Frontal cortex (tissue), 4 donors: ENCODE measurements around the gene TBP. TPM values are rescaled to one million over a fixed set of nuclear protein-coding genes. Genes with fewer than 3 reads are reported as not detected.
"Not testable (repeated sequence)": the region's sequence is repeated elsewhere in the genome, so short reads cannot be mapped to it uniquely, and the experiment has no call there.

Experiments used
- DNase-seq, 2 donors: peaks; one replicate each; pipeline ENCODE4 v3.0.0; 2012; ENCODE audit warnings: low spot score in 2 of 2
- FAIRE-seq: peaks from 2 replicates; lab custom pipeline; 2012; peaks lifted over from hg19 to GRCh38; lab: Jason Lieb, UNC
- total RNA-seq: library from RNA; depleted of rRNA; stranded (reverse); fragments of >200 nt; gene quantifications from one replicate; pipeline ENCODE4 v1.2.3, GENCODE V29; 2014
- donor health status: control.
- donor health status: control.
- donor health status: control.

The TBP gene
- total RNA-seq: 15.5 TPM

DNA sequence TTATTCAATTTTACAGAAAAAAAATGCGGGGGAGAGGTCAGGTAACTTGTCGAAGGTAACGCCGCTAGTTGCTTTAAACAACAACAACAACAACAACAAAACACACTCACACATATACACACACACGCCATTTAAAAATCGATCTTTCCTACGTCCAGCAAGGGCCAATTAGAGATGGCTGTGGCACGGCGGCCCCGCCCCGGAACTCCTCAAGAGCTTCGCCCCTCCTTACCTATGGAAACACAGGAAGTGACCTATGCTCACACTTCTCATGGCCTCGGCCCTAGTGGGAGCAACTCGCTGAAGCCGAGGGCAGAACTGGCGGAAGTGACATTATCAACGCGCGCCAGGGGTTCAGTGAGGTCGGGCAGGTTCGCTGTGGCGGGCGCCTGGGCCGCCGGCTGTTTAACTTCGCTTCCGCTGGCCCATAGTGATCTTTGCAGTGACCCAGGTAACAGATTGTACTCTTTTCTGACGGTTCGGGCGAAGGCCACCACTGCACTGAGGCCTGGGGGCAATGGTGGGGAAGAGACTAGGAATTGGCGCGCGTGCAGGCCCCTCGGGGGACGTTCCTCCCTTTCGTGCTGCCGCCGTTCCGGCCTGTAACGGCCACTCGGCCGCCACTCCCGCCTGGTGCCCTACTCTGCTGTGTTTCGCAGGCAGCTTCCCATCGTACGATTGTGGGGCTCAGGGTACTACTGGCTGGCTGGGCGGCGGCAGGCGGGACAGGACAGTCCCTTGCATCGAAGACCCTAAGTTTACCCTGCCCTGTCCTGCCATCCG is at the start of gene TBP:
TBP (plus strand) TSS at position 357 of the 783 bp plus-strand sequence. CDS start 2,661 bp downstream, outside the sequence.
- peak; percentile 78 for FAIRE-seq
- peak; percentile 74 to 88 for DNase-seq

DNA sequence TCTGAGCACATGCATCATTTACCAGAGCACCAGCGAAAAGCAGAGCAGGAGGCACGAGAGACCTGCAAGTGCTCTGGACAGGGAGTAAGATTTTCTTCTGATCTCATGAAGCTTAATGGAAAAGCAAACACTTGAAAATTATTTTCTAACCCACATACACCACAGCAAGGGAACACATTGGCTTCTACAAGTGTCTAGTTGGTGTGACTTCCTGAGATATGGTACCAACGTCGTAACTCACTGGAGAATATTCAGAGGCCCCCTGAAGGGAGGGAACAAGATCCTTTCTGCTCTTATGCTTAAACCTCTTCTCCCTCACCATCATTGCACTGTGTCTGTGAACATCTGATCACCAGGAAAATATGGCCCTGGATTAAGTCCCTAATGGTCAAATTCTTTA is 49.7 kb upstream of the TBP start:
- DNase-seq (no peak), FAIRE-seq (no peak)

DNA sequence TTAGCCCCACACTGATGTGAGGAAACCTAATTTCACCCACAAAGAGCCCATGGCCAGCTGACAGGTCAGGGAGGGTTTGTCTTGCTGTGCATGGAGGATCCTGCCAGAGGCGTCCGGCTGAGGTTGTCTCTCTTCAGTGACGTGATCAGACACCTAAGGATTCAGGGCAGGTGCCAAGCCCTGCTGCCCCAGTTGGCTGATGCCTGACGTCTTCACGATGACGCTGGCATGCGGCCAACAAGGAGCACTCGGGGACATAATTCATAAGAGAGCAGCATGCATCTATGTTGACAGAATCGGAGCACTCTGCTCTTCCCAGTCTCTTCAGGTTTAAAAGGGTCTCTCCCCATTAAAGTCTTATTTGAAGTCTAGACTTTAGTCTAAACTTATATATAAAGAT is 48.9 kb upstream of the TBP start:
- peak in 1 of 2 donors; percentile 23 for DNase-seq
- no peak for FAIRE-seq

DNA sequence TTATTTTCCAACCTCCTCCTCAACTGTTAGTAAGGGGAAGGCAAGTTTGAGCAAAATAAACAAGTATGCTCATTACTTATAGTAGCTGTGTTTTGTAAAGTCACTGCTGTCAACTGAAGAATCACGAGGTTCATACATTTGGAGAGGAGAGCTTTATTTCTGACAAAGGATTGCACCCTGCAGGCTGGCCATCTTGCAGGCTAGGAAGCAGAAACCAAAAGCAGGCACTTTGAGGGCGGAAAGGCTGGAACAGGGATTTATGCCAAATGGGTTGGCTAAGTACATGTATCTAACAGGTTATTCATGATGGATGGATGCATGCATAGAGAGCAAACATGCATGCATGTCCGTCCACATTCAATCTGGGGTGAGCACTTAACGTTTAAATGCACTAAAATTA is 47.7 kb upstream of the TBP start:
- FAIRE-seq (no peak), DNase-seq (no peak)

DNA sequence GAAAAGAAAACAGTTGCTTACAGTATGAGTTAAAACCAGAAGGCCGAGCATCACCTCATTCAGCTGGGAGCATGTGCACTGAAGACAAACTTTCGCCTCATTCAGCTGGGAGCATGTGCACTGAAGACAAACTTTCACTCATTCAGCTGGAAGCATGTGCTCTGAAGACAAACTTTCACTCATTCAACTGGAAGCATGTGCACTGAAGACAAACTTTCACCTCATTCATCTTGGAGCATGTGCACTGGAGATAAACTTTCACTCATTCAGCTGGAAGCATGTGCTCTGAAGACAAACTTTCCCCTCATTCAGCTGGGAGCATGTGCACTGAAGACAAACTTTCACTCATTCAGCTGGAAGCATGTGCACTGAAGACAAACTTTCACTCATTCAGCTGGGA is 46.4 kb upstream of the TBP start:
- DNase-seq, FAIRE-seq: not testable (repeated sequence)

DNA sequence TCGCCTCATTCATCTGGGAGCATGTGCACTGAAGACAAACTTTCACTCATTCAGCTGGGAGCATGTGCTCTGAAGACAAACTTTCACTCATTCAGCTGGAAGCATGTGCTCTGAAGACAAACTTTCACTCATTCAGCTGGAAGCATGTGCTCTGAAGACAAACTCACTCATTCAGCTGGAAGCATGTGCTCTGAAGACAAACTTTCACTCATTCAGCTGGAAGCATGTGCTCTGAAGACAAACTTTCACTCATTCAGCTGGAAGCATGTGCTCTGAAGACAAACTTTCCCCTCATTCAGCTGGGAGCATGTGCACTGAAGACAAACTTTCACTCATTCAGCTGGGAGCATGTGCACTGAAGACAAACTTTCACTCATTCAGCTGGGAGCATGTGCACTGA is 45.9 kb upstream of the TBP start:
- not testable (repeated sequence) for FAIRE-seq, DNase-seq

DNA sequence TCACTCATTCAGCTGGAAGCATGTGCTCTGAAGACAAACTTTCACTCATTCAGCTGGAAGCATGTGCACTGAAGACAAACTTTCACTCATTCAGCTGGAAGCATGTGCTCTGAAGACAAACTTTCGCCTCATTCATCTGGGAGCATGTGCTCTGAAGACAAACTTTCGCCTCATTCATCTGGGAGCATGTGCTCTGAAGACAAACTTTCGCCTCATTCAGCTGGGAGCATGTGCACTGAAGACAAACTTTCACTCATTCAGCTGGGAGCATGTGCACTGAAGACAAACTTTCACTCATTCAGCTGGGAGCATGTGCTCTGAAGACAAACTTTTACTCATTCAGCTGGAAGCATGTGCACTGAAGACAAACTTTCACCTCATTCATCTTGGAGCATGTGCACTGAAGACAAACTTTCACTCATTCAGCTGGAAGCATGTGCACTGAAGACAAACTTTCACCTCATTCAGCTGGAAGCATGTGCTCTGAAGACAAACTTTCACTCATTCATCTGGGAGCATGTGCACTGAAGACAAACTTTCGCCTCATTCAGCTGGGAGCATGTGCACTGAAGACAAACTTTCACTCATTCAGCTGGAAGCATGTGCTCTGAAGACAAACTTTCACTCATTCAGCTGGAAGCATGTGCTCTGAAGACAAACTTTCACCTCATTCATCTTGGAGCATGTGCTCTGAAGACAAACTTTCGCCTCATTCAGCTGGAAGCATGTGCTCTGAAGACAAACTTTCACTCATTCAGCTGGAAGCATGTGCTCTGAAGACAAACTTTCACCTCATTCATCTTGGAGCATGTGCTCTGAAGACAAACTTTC is 45.1 kb upstream of the TBP start:
- FAIRE-seq, DNase-seq: not testable (repeated sequence)

DNA sequence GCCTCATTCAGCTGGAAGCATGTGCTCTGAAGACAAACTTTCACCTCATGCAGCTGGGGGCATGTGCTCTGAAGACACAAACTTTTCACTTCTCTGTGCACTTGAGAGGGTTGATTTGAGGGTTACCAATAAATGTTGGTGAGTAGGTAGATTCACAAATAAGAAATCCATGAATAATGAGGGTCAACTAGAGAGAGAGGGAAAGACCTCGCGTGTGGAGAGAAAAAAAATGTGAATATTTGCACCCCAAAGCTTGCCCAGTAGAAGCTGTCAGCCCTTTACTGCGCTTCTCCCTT is 44.5 kb upstream of the TBP start:
- FAIRE-seq: no peak
- no peak for DNase-seq

DNA sequence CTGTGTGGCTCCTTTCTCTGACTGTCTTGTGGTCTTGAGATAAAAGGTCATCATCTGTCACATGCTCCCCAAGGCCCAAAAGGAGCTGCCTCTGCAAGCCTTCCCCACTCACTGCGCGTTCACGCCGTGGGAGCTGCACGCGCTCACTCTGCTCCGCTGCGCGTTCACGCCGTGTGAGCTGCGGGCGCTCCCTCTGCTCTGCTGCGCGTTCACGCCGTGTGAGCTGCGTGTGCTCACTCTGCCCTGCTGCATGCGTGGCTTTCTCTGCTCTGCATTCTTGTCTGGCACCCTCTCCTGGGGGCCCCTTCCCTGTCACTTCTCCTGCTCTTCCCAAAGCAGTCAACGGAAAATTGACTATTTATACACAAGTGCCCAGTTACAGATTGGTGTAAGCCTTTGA is 43.5 kb upstream of the TBP start:
- DNase-seq: no peak
- FAIRE-seq: no peak

DNA sequence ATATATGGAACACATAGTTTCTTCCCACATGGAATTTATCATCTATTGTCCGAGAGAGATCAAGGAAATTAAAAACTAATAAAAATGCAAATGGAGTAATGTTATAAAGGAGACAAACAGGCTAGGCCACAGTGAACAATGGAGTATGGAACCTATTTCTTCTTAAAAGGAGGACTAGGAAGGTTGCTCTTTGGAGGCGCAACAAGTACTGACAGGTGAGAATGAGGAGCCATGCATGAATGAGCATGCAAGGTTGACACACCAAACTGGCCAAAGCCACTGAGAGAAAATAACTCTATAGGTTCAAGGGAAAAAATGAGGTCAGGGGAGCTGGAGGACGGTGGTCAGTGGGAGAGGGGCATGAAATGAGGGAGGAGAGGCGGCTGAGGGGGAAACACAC is 41.9 kb upstream of the TBP start:
- FAIRE-seq (no peak), DNase-seq (no peak)

DNA sequence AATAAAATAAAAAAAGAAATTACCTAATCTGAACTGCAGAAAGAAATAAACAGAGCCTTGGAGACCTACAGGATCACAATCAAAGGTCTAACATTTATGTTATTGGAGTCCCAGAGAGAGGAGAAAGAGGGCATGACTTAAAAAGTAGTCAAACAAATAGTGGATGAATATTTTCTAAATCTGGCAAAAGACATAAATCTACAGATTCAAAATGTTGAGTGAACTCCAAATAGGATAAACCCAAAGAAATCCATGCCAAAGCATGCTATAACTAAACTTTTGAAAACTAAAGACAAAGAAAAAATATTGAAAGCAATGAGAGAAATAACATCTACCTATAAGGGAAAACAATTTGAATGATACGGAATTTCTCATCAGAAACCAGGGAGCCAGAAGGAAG is 39.3 kb upstream of the TBP start:
- DNase-seq: no peak
- no peak for FAIRE-seq

DNA sequence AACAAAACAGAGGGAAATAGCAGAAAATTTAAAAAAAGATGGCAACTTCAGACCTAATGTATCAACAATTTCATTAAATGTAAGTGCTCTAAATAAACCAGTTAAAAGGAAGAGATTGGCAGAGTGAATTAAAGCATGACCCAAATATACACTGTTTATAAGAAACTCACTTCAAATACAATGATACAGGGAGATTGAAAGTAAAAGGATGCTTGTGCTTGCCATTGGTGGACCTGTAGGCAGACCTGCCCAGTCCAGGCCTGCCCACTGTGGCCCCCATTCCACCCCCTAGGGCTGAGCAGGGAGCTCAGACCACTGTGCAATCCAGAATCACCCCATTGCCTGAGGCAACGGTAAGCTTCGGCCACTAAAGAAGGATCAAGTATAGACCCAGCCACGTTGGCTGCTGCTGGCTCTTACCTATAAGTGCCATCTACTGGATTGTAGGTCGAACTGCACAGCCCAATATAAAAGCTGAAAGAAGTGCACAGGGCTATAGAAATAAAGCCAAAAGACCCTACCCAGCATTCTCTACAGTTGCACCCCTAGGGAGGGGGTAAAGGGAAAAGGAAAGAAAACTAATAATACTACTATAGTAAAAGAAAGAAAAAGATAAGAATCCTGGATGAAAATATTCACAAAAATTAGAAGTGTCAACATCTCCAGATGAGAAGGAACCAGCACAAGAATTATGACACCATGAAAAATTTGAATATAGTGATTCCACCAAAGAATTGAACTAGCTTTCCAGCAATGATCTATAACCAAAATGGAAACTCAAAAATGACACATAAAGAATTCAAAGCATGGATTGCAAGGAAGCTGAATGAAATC is 37.2 kb upstream of the TBP start:
- no peak for DNase-seq

DNA sequence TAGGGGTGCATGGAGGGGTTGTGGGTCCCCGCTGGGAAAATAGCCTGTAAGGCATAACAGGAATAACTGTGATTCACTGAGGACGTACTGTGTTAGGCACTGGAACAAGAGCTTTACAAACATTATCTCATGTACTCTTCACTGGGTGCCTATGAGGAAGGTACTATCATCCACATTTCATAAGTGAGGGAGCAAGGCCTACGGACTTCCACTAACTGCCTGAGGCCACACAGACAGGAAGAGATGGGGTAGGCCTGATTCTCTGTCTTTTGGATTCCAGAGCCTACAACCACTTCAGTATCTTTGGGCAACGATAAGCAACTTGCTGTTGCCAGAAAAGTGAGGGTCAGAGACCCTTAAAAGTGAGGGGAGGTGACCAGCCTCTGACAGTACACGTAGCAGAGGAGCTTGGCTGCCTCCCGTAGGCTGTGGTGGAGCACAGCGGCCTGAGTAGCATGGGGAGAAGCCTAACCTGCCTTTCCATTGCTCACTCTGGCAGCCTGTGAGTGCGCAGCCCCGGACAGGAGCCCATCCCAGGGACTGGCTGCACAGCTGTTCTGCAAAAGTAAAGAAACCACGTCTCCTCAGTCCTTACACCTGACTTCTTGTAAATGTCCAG is 31.5 kb upstream of the TBP start:
- FAIRE-seq (no peak), DNase-seq (no peak)

More for the DNA sequence above, 37.2 kb upstream of the TBP start:
- no peak for FAIRE-seq

DNA sequence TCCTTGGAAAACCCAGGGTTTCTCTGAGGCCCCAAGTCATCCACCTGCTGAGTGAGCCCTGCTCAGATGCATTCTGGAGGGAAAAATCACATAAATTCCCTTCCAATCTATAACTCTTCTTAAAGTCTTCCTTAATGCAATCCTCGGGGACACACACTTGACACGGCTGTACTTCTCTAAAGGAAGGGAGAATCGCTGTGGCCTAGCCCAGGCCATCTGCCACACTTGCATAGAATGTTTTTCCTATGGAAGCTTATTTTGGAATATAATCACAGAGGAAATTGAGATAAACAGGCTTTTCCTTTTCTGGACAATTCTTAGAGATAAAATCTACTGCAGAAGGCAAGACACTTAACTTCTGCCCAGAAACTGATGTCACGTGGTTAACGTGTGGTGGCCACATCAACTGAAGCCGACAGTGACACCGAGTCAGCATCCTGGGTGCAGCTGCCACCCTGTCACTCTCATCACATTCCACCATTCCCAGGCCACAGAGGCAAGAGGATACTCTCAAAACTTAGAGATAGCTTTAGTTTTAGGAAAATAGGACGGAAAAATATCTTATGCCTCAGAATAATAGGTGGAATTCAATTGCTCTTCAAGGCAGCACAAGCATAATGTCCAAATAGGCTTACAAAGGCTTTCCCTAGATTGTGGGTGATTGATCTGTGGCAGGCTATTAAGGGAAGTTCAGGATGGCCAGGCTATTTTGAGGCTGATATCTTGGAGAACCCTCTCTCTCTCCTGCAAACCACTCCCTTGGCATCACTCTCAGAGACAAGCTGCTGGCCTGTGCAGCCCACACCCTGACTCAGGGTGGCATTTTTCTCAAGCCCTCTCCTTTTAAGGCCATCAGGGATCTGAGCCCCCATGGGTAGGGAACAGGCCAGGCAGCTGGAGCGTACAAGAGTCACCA is 30.7 kb upstream of the TBP start:
- DNase-seq: no peak
- no peak for FAIRE-seq

DNA sequence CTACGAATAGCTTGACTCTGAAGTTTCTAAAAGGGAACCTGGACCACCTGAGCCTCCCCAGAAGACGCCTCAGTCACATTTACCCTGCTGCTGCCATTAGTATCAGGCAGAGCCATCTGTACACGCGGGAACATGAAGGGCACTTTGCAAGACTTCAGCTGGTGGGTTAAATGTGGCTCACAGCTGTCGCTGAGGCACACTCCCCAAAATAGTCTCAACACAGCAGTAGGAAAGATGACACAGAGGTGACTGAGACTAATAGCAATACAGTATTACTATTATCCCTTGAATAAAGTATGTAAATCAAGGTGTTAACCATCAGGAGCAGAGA is 30.0 kb upstream of the TBP start:
- no peak for FAIRE-seq

DNA sequence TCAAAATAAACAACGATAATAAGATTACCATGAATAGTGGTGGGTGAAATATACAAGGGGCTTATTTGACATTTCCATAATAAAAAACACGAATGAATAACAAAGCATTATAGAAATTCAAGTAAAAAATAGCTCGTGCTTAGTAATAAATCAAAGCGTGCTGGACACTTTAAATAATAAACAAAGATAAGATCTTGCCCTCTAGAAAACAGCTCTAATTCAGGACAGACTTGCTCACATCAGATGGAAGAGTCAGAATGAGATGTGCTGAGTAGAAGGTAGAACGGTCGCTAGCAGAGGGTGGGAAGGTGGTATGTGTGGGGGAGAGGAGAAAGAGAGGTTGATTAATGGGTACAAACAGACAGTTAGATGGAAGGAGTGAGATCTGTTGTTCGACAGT is 28.4 kb upstream of the TBP start:
- DNase-seq (no peak), FAIRE-seq (no peak)

More for the DNA sequence above, 30.0 kb upstream of the TBP start:
- DNase-seq: no peak

DNA sequence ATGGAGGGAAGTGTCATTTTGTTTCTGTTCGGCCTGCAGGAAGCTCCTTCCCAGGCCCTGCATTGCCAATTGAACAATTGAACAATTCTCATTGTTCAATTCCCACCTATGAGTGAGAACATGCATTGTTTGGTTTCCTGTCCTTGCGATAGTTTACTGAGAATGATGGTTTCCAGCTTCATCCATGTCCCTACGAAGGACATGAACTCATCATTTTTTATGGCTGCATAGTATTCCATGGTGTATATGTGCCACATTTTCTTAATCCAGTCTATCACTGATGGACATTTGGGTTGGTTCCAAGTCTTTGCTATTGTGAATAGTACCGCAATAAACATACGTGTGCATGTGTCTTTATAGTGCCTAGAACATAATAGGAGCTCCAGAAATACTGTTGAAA is 26.2 kb upstream of the TBP start:
- not testable (repeated sequence) for DNase-seq, FAIRE-seq

DNA sequence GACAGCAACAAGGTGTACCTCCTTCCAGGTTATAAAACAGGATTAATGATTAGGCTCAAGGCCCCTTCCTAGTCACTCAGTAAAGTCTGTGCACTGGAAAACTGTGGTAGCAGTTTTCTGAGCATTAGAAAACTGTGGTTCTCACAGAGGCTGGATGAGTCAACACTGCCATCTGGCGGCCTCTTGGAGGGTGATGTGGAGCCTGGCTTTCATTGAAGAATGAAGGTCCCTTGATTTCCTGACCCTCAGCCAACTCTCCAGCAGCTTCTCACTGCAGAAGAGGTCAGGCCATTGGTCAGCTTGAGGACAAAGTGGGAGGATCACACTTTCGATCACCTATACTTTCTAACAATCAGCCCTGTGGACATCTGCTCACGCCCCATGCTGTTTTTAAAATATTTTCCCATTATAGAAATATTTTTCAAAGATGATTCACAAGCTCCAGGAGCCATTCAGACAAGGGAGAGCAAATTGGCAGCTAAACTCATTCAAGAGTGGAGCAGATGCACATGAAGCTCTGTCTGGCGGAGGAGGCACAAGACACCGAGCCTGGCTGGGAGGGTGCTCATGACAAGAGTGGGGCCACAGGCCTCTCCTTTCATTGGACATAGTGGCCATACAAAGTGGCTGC is 24.2 kb upstream of the TBP start:
- peak; percentile 43 to 68 for DNase-seq
- no peak for FAIRE-seq
